ENCODE measurements around the gene CHORDC1. TPM values are rescaled to one million over a fixed set of nuclear protein-coding genes. Genes with fewer than 3 reads are reported as not detected.

The CHORDC1 gene
- total and polyA plus RNA-seq, 2 of the 8 experiments (the other 6 are each of a cell fraction or from before 2014, with no cell fraction given): 28.9 to 97.1 TPM

GRCh38 chr11:90222459-90223247 lies at the start of gene CHORDC1 (continued):
- TF ChIP-seq, protein P1, sequence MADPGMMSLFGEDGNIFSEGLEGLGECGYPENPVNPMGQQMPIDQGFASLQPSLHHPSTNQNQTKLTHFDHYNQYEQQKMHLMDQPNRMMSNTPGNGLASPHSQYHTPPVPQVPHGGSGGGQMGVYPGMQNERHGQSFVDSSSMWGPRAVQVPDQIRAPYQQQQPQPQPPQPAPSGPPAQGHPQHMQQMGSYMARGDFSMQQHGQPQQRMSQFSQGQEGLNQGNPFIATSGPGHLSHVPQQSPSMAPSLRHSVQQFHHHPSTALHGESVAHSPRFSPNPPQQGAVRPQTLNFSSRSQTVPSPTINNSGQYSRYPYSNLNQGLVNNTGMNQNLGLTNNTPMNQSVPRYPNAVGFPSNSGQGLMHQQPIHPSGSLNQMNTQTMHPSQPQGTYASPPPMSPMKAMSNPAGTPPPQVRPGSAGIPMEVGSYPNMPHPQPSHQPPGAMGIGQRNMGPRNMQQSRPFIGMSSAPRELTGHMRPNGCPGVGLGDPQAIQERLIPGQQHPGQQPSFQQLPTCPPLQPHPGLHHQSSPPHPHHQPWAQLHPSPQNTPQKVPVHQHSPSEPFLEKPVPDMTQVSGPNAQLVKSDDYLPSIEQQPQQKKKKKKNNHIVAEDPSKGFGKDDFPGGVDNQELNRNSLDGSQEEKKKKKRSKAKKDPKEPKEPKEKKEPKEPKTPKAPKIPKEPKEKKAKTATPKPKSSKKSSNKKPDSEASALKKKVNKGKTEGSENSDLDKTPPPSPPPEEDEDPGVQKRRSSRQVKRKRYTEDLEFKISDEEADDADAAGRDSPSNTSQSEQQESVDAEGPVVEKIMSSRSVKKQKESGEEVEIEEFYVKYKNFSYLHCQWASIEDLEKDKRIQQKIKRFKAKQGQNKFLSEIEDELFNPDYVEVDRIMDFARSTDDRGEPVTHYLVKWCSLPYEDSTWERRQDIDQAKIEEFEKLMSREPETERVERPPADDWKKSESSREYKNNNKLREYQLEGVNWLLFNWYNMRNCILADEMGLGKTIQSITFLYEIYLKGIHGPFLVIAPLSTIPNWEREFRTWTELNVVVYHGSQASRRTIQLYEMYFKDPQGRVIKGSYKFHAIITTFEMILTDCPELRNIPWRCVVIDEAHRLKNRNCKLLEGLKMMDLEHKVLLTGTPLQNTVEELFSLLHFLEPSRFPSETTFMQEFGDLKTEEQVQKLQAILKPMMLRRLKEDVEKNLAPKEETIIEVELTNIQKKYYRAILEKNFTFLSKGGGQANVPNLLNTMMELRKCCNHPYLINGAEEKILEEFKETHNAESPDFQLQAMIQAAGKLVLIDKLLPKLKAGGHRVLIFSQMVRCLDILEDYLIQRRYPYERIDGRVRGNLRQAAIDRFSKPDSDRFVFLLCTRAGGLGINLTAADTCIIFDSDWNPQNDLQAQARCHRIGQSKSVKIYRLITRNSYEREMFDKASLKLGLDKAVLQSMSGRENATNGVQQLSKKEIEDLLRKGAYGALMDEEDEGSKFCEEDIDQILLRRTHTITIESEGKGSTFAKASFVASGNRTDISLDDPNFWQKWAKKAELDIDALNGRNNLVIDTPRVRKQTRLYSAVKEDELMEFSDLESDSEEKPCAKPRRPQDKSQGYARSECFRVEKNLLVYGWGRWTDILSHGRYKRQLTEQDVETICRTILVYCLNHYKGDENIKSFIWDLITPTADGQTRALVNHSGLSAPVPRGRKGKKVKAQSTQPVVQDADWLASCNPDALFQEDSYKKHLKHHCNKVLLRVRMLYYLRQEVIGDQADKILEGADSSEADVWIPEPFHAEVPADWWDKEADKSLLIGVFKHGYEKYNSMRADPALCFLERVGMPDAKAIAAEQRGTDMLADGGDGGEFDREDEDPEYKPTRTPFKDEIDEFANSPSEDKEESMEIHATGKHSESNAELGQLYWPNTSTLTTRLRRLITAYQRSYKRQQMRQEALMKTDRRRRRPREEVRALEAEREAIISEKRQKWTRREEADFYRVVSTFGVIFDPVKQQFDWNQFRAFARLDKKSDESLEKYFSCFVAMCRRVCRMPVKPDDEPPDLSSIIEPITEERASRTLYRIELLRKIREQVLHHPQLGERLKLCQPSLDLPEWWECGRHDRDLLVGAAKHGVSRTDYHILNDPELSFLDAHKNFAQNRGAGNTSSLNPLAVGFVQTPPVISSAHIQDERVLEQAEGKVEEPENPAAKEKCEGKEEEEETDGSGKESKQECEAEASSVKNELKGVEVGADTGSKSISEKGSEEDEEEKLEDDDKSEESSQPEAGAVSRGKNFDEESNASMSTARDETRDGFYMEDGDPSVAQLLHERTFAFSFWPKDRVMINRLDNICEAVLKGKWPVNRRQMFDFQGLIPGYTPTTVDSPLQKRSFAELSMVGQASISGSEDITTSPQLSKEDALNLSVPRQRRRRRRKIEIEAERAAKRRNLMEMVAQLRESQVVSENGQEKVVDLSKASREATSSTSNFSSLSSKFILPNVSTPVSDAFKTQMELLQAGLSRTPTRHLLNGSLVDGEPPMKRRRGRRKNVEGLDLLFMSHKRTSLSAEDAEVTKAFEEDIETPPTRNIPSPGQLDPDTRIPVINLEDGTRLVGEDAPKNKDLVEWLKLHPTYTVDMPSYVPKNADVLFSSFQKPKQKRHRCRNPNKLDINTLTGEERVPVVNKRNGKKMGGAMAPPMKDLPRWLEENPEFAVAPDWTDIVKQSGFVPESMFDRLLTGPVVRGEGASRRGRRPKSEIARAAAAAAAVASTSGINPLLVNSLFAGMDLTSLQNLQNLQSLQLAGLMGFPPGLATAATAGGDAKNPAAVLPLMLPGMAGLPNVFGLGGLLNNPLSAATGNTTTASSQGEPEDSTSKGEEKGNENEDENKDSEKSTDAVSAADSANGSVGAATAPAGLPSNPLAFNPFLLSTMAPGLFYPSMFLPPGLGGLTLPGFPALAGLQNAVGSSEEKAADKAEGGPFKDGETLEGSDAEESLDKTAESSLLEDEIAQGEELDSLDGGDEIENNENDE (IDR thresholded peaks at IDR 0.05; ENCODE audit: insufficient replicate concordance, low read length): no peak
- TF ChIP-seq RFX5 (IDR thresholded peaks at IDR 0.05; ENCODE audit: borderline replicate concordance, low read depth, low read length): no peak
